NOMO-1 (cell line): ENCODE results near the gene SH3BGRL2.
A peak's percentile ranks its signal among the peaks of the same experiment; 100 is the strongest.

Source experiments
- DNase-seq, 2 experiments: peaks; one replicate each; lab custom pipeline; 2025; ENCODE audit not compliant: unreplicated experiment in 2 of 2; lab: John Stamatoyannopoulos, UW

The SH3BGRL2 gene

GRCh38 chr6:79630883-79631692, at the start of gene SH3BGRL2:
Gene SH3BGRL2, plus strand, starts transcription at chr6:79631329. Its CDS starts 133 bp downstream, at chr6:79631462.
- peak; percentile 26 to 36 for DNase-seq

- DNase-seq: no peak
Measured at GRCh38 chr6:79584332-79584731, 46.8 kb upstream of the SH3BGRL2 start.

GRCh38 chr6:79586548-79586947, 44.6 kb upstream of the SH3BGRL2 start:
- DNase-seq: no peak

- no peak for DNase-seq
Measured at GRCh38 chr6:79589701-79590100, 41.4 kb upstream of the SH3BGRL2 start.

- no peak for DNase-seq
Measured at GRCh38 chr6:79597155-79597554, 34.0 kb upstream of the SH3BGRL2 start.

GRCh38 chr6:79598012-79598411, 33.1 kb upstream of the SH3BGRL2 start:
- no peak for DNase-seq

- DNase-seq: no peak
Measured at GRCh38 chr6:79599725-79600259, 31.3 kb upstream of the SH3BGRL2 start.

GRCh38 chr6:79600313-79600712, 30.8 kb upstream of the SH3BGRL2 start:
- no peak for DNase-seq

- no peak for DNase-seq
Measured at GRCh38 chr6:79600812-79601609, 30.1 kb upstream of the SH3BGRL2 start.

- no peak for DNase-seq
Measured at GRCh38 chr6:79602859-79603258, 28.3 kb upstream of the SH3BGRL2 start.

- no peak for DNase-seq
Measured at GRCh38 chr6:79604583-79605037, 26.5 kb upstream of the SH3BGRL2 start.

- DNase-seq: no peak
Measured at GRCh38 chr6:79605061-79605460, 26.1 kb upstream of the SH3BGRL2 start.

- DNase-seq: no peak
Measured at GRCh38 chr6:79605968-79606764, 25.0 kb upstream of the SH3BGRL2 start.

GRCh38 chr6:79607000-79607399, 24.1 kb upstream of the SH3BGRL2 start:
- no peak for DNase-seq

- DNase-seq: no peak
Measured at GRCh38 chr6:79608334-79609224, 22.6 kb upstream of the SH3BGRL2 start.

- DNase-seq: no peak
Measured at GRCh38 chr6:79609225-79609595, 21.9 kb upstream of the SH3BGRL2 start.

GRCh38 chr6:79610306-79611009, 20.7 kb upstream of the SH3BGRL2 start:
- DNase-seq: no peak

GRCh38 chr6:79612457-79612856, 18.7 kb upstream of the SH3BGRL2 start:
- DNase-seq: no peak

- no peak for DNase-seq
Measured at GRCh38 chr6:79612918-79613317, 18.2 kb upstream of the SH3BGRL2 start.
